Prostate gland (tissue), 2 donors: Measurements from ENCODE around the gene HMGA1.

Experiments used
- POLR2AphosphoS5 ChIP-seq: sonication (generic); formaldehyde crosslinking; IDR thresholded peaks from one replicate; pipeline ENCODE4 v1.6.1; 2017; ENCODE audit warnings: antibody characterized with exemption
- TF ChIP-seq, protein P1 (sequence below), 4 experiments: fragments of 200-600 bp in 2 of 4; fragments of 450-650 bp in 2 of 4; sonication (generic) in 2 of 4; IDR thresholded peaks; 1 replicate in 3 of 4; 2 replicates in 1 of 4; pipeline ENCODE4 v1.5.1; 2016 to 2019; ENCODE audit warnings: antibody characterized with exemption in 4 of 4, mild to moderate bottlenecking in 2 of 4, moderate library complexity in 2 of 4

DNA sequence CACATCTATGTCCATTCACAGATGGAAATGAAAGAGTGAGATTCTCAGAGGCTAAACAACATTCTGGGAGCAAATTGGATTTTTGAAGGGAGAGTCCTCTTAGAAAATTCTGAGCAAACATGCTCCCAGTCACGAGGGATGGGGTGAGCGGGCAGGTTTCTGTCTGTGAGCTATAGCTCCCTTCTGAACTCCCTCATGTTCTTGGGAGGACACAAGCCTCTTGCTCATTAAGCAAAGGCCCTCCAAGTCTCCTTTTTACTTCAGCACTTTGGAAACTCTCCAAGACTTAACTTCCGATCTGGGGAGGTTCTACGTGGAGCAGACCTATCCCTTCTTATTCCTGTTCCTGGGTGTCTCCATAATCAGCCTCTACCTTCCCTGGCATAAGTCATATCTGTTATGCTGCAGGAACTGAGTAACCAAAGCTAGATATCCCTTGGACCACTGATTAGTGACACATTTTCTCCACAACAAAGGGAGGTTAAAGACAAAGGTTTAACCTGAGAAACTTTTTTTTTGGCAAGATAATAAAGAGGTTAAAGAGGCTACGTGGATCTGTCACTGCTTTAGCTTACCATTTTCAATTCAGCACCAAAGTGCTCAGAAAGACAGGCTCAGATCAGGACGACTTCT, 45.1 kb downstream of the HMGA1 start:
- TF ChIP-seq, protein P1, sequence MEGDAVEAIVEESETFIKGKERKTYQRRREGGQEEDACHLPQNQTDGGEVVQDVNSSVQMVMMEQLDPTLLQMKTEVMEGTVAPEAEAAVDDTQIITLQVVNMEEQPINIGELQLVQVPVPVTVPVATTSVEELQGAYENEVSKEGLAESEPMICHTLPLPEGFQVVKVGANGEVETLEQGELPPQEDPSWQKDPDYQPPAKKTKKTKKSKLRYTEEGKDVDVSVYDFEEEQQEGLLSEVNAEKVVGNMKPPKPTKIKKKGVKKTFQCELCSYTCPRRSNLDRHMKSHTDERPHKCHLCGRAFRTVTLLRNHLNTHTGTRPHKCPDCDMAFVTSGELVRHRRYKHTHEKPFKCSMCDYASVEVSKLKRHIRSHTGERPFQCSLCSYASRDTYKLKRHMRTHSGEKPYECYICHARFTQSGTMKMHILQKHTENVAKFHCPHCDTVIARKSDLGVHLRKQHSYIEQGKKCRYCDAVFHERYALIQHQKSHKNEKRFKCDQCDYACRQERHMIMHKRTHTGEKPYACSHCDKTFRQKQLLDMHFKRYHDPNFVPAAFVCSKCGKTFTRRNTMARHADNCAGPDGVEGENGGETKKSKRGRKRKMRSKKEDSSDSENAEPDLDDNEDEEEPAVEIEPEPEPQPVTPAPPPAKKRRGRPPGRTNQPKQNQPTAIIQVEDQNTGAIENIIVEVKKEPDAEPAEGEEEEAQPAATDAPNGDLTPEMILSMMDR (IDR thresholded peaks at IDR 0.05): no peak
- no peak for TF ChIP-seq POLR2AphosphoS5
